Esophagus muscularis mucosa (tissue), 3 donors: Measurements from ENCODE around the gene ALDH16A1.

ENCODE experiments used
- CTCF ChIP-seq, 3 experiments: fragments of 200-600 bp in 2 of 3; fragments of 450-650 bp in 1 of 3; sonication (generic) in 2 of 3; IDR thresholded peaks; one replicate each; pipeline ENCODE4 v1.5.1; 2017 to 2019; ENCODE audit warnings: antibody characterized with exemption in 3 of 3, mild to moderate bottlenecking in 2 of 3, moderate library complexity in 1 of 3
- POLR2A ChIP-seq: fragments of 450-650 bp; IDR thresholded peaks from one replicate; pipeline ENCODE4 v1.6.1; 2017; ENCODE audit warnings: antibody characterized with exemption, moderate library complexity, mild to moderate bottlenecking, low read depth

- TF ChIP-seq CTCF (IDR thresholded peaks at IDR 0.05) (no peak), POLR2A (no peak)
Observed at GRCh38 chr19:49465371-49465770, 12.3 kb downstream of the ALDH16A1 start.
